ENCODE results near the gene RGS10.

- no peak for TF ChIP-seq CTCF (IDR thresholded peaks at IDR 0.05)
- no peak for TF ChIP-seq POLR2A (IDR thresholded peaks at IDR 0.05; ENCODE audit: low read depth)
These were observed 30.5 kb downstream of the RGS10 start for GRCh38 chr10:119511828-119512515.

Measured in esophagus muscularis mucosa (tissue), 3 donors.